Suprapubic skin (tissue), 3 donors: ENCODE data around the gene SIGLEC5.

ENCODE experiments used
- POLR2A ChIP-seq, 2 donors: fragments of 450-650 bp; IDR thresholded peaks; one replicate each; pipeline ENCODE4 v1.6.1; 2017; ENCODE audit warnings: antibody characterized with exemption in 2 of 2, mild to moderate bottlenecking in 2 of 2, moderate library complexity in 2 of 2
- TF ChIP-seq, protein P1 (sequence below), 2 donors: fragments of 200-600 bp in 1 of 2; fragments of 450-650 bp in 1 of 2; sonication (generic) in 1 of 2; IDR thresholded peaks; one replicate each; pipeline ENCODE4 v1.5.1; 2016 to 2019; ENCODE audit warnings: antibody characterized with exemption in 2 of 2, mild to moderate bottlenecking in 1 of 2, moderate library complexity in 1 of 2

DNA sequence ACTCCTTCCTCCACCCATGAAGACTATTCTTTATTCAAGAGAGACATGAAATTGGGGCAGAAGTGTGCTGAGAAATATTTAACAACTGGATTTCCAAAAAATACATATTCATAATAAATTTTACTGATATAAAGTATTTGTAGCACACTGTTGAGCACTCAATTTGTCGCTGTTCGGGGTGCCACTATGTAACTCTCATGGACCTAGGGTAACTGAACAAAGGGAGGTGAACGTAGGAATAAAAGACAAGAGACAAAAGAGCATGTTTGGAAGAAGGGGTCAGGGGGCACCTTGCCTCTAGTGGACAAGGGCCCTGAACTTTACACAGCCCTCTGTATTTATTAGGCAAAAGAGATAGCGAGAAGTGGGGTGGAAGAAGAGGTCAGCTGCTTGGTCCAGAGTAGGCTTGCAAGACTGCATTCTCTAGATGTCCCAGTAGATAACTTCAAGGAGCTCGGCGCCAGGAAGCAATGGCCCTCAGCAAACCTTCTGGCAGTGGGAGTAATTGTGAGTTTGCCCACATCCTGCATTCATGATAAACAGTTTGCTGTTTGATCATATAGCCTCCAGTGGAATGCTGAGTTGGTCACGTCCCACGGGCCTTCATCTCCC, 63.6 kb downstream of the SIGLEC5 start:
- TF ChIP-seq, protein P1, sequence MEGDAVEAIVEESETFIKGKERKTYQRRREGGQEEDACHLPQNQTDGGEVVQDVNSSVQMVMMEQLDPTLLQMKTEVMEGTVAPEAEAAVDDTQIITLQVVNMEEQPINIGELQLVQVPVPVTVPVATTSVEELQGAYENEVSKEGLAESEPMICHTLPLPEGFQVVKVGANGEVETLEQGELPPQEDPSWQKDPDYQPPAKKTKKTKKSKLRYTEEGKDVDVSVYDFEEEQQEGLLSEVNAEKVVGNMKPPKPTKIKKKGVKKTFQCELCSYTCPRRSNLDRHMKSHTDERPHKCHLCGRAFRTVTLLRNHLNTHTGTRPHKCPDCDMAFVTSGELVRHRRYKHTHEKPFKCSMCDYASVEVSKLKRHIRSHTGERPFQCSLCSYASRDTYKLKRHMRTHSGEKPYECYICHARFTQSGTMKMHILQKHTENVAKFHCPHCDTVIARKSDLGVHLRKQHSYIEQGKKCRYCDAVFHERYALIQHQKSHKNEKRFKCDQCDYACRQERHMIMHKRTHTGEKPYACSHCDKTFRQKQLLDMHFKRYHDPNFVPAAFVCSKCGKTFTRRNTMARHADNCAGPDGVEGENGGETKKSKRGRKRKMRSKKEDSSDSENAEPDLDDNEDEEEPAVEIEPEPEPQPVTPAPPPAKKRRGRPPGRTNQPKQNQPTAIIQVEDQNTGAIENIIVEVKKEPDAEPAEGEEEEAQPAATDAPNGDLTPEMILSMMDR (IDR thresholded peaks at IDR 0.05) = no peak
- TF ChIP-seq POLR2A (IDR thresholded peaks at IDR 0.05) = no peak
